22Rv1 (cell line): ENCODE data around the gene DLG5.

Experiments used
- H3K27ac ChIP-seq: fragments of 450-650 bp; 2 replicates; pipeline ENCODE4 v1.5.1; 2017
- ZFX ChIP-seq: fragments of 450-650 bp; IDR thresholded peaks from 2 replicates; pipeline ENCODE4 v1.6.1; 2017; ENCODE audit warnings: antibody characterized with exemption, borderline replicate concordance
- TF ChIP-seq, protein P1 (sequence below): fragments of 450-650 bp; IDR thresholded peaks from 2 replicates; pipeline ENCODE4 v1.5.1; 2017; ENCODE audit warnings: mild to moderate bottlenecking

Gene DLG5

DNA sequence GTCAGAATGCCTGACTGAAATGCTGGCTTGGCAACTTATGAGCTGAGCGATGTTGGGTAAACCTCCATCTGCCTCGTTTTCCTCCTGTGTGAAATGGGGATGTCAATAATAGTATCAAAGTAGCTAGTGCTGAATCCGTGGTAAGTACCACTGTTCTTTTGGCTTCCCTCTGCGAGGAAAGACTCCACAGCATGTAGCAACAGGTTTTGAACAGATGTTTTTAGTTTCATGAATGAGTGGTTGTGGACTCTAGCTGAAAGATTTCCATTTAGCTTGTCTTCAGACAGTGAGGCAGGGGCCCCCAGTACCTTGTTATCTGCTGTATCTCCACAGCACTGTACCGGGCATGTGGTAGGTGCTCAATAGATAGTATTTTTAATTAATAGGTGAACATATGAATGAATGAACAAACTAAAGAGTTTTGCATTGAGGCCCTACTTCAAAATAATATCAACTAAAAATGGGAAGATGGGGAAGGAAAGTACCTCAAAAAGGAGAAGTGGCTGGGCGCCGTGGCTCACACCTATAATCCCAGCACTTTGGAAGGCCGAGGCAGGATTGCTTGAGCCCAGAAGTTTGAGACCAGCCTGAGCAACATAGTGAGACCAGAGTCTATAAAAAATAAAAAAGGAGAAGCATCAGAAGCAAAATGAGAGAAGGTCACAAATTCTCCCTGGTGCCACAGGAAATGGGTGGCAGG lies 5.6 kb upstream of the DLG5 start:
- H3K27ac ChIP-seq = no peak overlapping the region
- TF ChIP-seq ZFX = no peak
- TF ChIP-seq, protein P1, sequence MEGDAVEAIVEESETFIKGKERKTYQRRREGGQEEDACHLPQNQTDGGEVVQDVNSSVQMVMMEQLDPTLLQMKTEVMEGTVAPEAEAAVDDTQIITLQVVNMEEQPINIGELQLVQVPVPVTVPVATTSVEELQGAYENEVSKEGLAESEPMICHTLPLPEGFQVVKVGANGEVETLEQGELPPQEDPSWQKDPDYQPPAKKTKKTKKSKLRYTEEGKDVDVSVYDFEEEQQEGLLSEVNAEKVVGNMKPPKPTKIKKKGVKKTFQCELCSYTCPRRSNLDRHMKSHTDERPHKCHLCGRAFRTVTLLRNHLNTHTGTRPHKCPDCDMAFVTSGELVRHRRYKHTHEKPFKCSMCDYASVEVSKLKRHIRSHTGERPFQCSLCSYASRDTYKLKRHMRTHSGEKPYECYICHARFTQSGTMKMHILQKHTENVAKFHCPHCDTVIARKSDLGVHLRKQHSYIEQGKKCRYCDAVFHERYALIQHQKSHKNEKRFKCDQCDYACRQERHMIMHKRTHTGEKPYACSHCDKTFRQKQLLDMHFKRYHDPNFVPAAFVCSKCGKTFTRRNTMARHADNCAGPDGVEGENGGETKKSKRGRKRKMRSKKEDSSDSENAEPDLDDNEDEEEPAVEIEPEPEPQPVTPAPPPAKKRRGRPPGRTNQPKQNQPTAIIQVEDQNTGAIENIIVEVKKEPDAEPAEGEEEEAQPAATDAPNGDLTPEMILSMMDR = no peak

GRCh38 chr10:77927402-77928246 lies 1.1 kb upstream of the DLG5 start:
- peak overlapping the region; percentile 79; the same call in 1 of the 2 replicates for H3K27ac ChIP-seq
- no peak for TF ChIP-seq ZFX
- TF ChIP-seq, protein P1 = no peak

- TF ChIP-seq, protein P1 = peak; percentile 49
- TF ChIP-seq ZFX = no peak
- H3K27ac ChIP-seq = peak overlapping the region; percentile 79
These were observed 575 bp downstream of the DLG5 start for GRCh38 chr10:77925795-77926565.

DNA sequence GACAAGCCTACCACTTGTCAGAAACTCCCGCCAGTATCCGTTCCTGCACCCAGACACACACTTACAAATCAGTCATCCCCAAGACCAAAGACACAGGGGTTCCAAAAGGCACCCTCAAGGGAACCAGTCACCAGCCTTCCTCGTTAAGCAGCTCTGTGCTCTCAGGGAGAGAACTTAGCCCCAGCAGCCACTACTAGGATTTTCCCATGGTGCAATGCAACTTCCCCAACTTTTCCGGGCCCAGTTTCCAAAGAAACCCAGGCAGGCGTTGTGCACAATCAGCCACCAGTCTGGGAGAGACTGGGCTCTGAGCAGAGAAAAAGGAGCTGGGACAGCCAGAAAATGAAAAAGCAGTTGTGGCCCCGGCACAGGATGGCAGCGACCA lies 1.2 kb downstream of the DLG5 start:
- peak overlapping the region; percentile 79 for H3K27ac ChIP-seq
- TF ChIP-seq, protein P1 = no peak
- no peak for TF ChIP-seq ZFX

- no peak overlapping the region for H3K27ac ChIP-seq
- TF ChIP-seq, protein P1 = no peak
- no peak for TF ChIP-seq ZFX
These were observed 3.9 kb downstream of the DLG5 start for GRCh38 chr10:77922566-77923179.

DNA sequence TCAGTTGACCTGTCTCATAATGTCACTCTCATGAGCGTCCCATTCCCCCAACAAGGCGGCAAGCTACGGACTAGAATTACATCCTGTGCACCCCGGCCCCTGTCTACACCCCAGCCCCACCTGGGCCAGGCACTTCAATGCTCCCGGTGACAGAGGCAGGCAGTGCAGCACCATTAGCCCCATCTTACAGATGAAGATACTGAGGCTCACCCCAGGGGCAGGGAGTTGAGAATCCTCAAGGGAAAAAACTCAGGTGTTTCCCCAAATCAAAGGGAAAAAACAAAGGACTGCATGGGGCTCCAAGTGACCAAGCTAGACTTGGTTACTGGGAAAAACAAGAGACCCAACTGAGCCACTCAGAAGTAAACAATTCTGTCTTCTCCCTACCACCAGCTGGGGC lies 4.5 kb downstream of the DLG5 start:
- H3K27ac ChIP-seq = no peak overlapping the region
- no peak for TF ChIP-seq ZFX
- TF ChIP-seq, protein P1 = no peak
